Esophagus muscularis mucosa (tissue), 4 donors: ENCODE data around the gene MGAT4C. TPM values are rescaled to one million over a fixed set of nuclear protein-coding genes. Genes with fewer than 3 reads are reported as not detected.

Source experiments
- DNase-seq: peaks from one replicate; pipeline ENCODE4 v3.0.0-alpha.2; 2017; ENCODE audit errors: extremely low spot score
- H3K27ac ChIP-seq, 4 donors: fragments of 200-600 bp; sonication (generic); replicated peaks in 1 of 4; 1 replicate in 3 of 4; 2 replicates in 1 of 4; pipeline ENCODE4 v1.5.1; 2016 to 2019; ENCODE audit warnings: mild to moderate bottlenecking in 1 of 4
- H3K27me3 ChIP-seq, 4 donors: fragments of 200-600 bp; sonication (generic); one replicate each; pipeline versions ENCODE4 v1.5.1 to v1.6.0; 2016 to 2019
- H3K36me3 ChIP-seq, 4 donors: fragments of 200-600 bp; sonication (generic); one replicate each; pipeline ENCODE4 v1.5.1; 2016 to 2019
- H3K4me1 ChIP-seq, 4 donors: fragments of 200-600 bp; sonication (generic); one replicate each; pipeline ENCODE4 v1.5.1; 2016 to 2019
- H3K4me3 ChIP-seq, 4 donors: fragments of 200-600 bp; sonication (generic); 1 replicate in 2 of 4; 2 replicates in 2 of 4; pipeline ENCODE4 v1.5.1; 2016 to 2019; ENCODE audit warnings: mild to moderate bottlenecking in 4 of 4, moderate library complexity in 1 of 4
- H3K9me3 ChIP-seq, 4 donors: fragments of 200-600 bp; sonication (generic); 1 replicate in 3 of 4; 2 replicates in 1 of 4; pipeline ENCODE4 v1.5.1; 2016 to 2019
- CTCF ChIP-seq, 3 experiments: fragments of 200-600 bp in 2 of 3; fragments of 450-650 bp in 1 of 3; sonication (generic) in 2 of 3; IDR thresholded peaks; one replicate each; pipeline ENCODE4 v1.5.1; 2017 to 2019; ENCODE audit warnings: antibody characterized with exemption in 3 of 3, mild to moderate bottlenecking in 2 of 3, moderate library complexity in 1 of 3
- EP300 ChIP-seq: sonication (generic); formaldehyde crosslinking; IDR thresholded peaks from one replicate; pipeline ENCODE4 v1.6.1; 2017; ENCODE audit warnings: antibody characterized with exemption
- POLR2A ChIP-seq: fragments of 450-650 bp; IDR thresholded peaks from one replicate; pipeline ENCODE4 v1.6.1; 2017; ENCODE audit warnings: antibody characterized with exemption, moderate library complexity, mild to moderate bottlenecking, low read depth
- POLR2AphosphoS5 ChIP-seq, 2 donors: sonication (generic); formaldehyde crosslinking; IDR thresholded peaks; one replicate each; pipeline ENCODE4 v1.6.1; 2017; ENCODE audit warnings: antibody characterized with exemption in 2 of 2
- WGBS: methylation state at CpG from one replicate; pipeline ENCODE4 v1.1.5; 2018; 5-methylcytosine and 5-hydroxymethylcytosine counted together
- intact Hi-C: fragments of 100-400 bp; cut with DNase I; formaldehyde crosslinking; loops from one replicate; pipeline ENCODE4 v1.15.1; 2023
- total RNA-seq, 4 donors: library from RNA; depleted of rRNA; stranded (reverse); fragments of >200 nt; gene quantifications; one replicate each; pipeline versions ENCODE4 v1.1.0 to v1.2.1, GENCODE V29; 2016

The MGAT4C gene
- total RNA-seq, 4 donors from 2014 or later = 0.19 to 2.5 (median 0.38) TPM

- no peak for DNase-seq
- Histone ChIP-seq H3K4me3 (no peak overlapping the region), H3K36me3 (no peaks in the 10 kb centered on the region), H3K9me3 (no peaks in the 10 kb centered on the region), H3K27me3 (peaks cover 0 to 10% (median 0%) of the 10 kb centered on the region in 4 donors), H3K27ac (no peak overlapping the region), H3K4me1 (peaks cover 0 to 5% (median 0%) of the 10 kb centered on the region in 4 donors)
- intact Hi-C loops = no loop called here
- WGBS = 96% methylated on average over 2 of the region's 2 CpGs
- TF ChIP-seq EP300 (no peak), POLR2A (no peak), POLR2AphosphoS5 (IDR thresholded peaks at IDR 0.05) (no peak), CTCF (IDR thresholded peaks at IDR 0.05) (no peak)
Observed at GRCh38 chr12:86261578-86261977, 5.4 kb upstream of the MGAT4C start.

DNA sequence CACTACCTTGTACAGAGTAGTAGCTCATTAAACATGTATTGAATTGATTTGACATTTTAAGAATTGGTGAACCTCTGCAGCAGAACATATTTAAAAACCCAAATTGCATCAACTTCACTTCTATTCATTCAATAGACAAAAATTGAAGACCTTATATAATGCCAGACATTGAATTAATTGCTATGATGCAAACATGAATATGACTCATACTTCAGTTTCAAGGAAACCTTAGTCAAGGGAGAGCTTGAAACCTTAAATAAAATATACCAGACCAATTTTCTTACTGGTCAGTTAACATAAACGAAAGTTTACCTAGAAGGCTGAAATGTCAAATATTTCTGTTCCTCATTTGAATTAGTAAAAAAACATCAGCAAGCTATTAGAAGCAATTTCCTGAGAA, 5.0 kb upstream of the MGAT4C start:
- H3K27me3 ChIP-seq = peaks cover 0 to 10% (median 0%) of the 10 kb centered on the region in 4 donors
- no peak overlapping the region for H3K27ac ChIP-seq
- H3K4me1 ChIP-seq = peaks cover 0 to 5% (median 0%) of the 10 kb centered on the region in 4 donors
- TF ChIP-seq CTCF (IDR thresholded peaks at IDR 0.05) = no peak
- no peak for DNase-seq
- H3K4me3 ChIP-seq = no peak overlapping the region
- no peaks in the 10 kb centered on the region for H3K36me3 ChIP-seq
- 88% methylated on average over 1 of the region's 1 CpG for WGBS
- H3K9me3 ChIP-seq = no peaks in the 10 kb centered on the region
- intact Hi-C loops = no loop called here

GRCh38 chr12:86260183-86260582, 4.0 kb upstream of the MGAT4C start:
- 75% methylated on average over 2 of the region's 2 CpGs for WGBS
- Histone ChIP-seq H3K36me3 (no peaks in the 10 kb centered on the region), H3K27ac (no peak overlapping the region), H3K4me3 (no peak overlapping the region), H3K27me3 (peaks cover 0 to 10% (median 0%) of the 10 kb centered on the region in 4 donors), H3K9me3 (no peaks in the 10 kb centered on the region), H3K4me1 (peaks cover 0 to 5% (median 0%) of the 10 kb centered on the region in 4 donors)
- TF ChIP-seq POLR2AphosphoS5 (IDR thresholded peaks at IDR 0.05) (no peak), POLR2A (no peak), EP300 (no peak), CTCF (IDR thresholded peaks at IDR 0.05) (no peak)
- intact Hi-C loops = no loop called here
- no peak for DNase-seq

GRCh38 chr12:86257134-86257533, 943 bp upstream of the MGAT4C start:
- H3K36me3 ChIP-seq = no peaks in the 10 kb centered on the region
- no peak overlapping the region for H3K4me3 ChIP-seq
- peaks cover 0 to 5% (median 0%) of the 10 kb centered on the region in 4 donors for H3K4me1 ChIP-seq
- H3K27me3 ChIP-seq = no peaks in the 10 kb centered on the region
- WGBS = 87% methylated on average over 2 of the region's 2 CpGs
- intact Hi-C loops = no loop called here
- DNase-seq = no peak
- no peak overlapping the region for H3K27ac ChIP-seq
- TF ChIP-seq EP300 (no peak), POLR2A (no peak), CTCF (IDR thresholded peaks at IDR 0.05) (no peak), POLR2AphosphoS5 (IDR thresholded peaks at IDR 0.05) (no peak)
- no peaks in the 10 kb centered on the region for H3K9me3 ChIP-seq

DNA sequence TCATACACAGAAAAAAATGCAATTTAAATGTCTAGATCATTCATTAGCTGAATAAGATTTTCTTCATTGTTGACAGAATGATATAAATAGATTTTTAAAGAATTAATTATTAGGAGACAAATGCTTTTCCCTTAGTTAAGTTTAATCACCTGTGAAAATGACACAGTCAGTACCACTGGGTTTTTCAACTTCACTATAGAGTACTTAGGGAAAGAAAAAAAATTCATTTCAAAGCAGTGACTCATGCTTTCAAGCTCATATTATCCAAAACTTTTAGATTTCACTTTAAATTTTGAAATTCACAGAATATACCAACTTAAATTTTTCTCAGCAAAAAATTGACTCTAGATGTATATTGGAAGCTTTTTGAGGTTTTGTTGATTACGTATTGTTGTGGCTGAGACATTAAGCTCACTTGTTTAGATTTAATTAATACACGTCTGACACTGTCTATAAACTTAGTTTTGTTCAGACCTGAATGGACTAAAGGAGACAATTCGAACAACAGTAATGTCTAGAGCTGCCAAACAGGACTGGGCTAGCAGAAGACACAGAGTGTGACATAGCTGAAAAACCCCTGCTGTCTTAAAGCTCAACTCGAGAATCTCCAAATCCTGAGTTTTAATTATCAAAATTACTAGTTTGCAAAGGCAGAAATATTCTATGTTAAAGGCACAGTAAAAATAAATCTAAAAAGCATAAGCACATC, 1.6 kb downstream of the MGAT4C start:
- WGBS = 53% methylated on average over 4 of the region's 4 CpGs

More for the DNA sequence above, 1.6 kb downstream of the MGAT4C start:
- no peak for DNase-seq
- TF ChIP-seq POLR2AphosphoS5 (IDR thresholded peaks at IDR 0.05) (no peak), CTCF (IDR thresholded peaks at IDR 0.05) (no peak), POLR2A (no peak), EP300 (no peak)
- no peaks in the 10 kb centered on the region for H3K36me3 ChIP-seq
- no peak overlapping the region for H3K4me3 ChIP-seq
- H3K9me3 ChIP-seq = no peaks in the 10 kb centered on the region
- intact Hi-C loops = no loop called here
- H3K4me1 ChIP-seq = peaks cover 0 to 5% (median 0%) of the 10 kb centered on the region in 4 donors
- H3K27ac ChIP-seq = no peak overlapping the region
- no peaks in the 10 kb centered on the region for H3K27me3 ChIP-seq
